NCI-H2107 (cell line): Measurements from ENCODE around the gene FGF5.
A peak's percentile ranks its signal among the peaks of the same experiment; 100 is the strongest.
"Not testable (repeated sequence)": the region's sequence is repeated elsewhere in the genome, so short reads cannot be mapped to it uniquely, and the experiment has no call there.

Source experiments
- DNase-seq: peaks from one replicate; lab custom pipeline; 2025; lab: John Stamatoyannopoulos, UW

FGF5 gene

GRCh38 chr4:80295826-80296225 lies 29.4 kb downstream of the FGF5 start:
- no peak for DNase-seq

- no peak for DNase-seq
Measured at GRCh38 chr4:80301884-80302283, 35.4 kb downstream of the FGF5 start.

DNA sequence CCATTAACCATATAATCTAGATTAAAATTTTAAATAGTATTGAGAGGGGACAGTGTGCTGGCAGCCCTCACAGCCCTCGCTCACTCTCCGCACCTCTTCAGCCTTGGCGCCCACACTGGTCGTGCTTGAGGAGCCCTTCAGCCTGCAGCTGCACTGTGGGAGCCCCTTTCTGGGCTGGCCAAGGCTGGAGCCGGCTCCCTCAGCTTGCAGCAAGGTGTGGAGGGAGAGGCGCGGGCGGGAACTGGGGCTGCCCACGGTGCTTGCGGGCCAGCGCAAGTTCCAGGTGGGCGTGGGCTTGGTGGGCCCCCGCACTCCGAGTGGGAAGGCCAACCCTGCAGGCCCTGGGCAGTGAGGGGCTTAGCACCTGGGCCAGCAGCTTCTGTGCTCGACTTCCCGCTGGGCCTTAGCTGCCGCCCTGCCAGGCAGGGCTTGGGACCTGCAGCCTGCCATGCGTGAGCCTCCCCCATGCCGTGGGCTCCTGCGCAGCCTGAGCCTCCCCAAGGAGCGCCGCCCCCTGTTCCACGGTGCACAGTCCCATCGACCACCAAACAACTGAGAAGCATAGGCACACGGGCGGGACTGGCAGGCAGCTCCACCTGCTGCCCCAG lies 36.3 kb downstream of the FGF5 start:
- DNase-seq, result no peak

GRCh38 chr4:80305466-80305865 lies 39.0 kb downstream of the FGF5 start:
- no peak for DNase-seq

DNA sequence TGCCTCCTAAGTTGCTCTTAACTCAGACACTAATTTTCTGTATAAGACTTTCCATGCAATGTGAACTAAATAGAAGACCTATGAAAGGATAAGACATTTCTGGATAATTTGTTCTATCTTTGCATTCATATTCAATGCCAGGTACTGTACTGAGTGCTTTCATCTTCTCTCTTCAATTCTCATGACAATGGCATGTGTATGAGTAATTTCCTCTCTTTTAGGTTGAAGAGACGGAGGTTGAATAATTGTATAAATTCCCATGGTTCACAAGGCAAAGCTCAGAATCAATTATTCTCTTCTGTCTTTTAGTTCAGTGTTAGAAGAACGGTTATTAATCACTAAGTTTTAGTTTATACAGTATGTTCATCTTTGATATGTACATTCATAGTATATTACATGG lies 39.8 kb downstream of the FGF5 start:
- DNase-seq, result no peak

DNA sequence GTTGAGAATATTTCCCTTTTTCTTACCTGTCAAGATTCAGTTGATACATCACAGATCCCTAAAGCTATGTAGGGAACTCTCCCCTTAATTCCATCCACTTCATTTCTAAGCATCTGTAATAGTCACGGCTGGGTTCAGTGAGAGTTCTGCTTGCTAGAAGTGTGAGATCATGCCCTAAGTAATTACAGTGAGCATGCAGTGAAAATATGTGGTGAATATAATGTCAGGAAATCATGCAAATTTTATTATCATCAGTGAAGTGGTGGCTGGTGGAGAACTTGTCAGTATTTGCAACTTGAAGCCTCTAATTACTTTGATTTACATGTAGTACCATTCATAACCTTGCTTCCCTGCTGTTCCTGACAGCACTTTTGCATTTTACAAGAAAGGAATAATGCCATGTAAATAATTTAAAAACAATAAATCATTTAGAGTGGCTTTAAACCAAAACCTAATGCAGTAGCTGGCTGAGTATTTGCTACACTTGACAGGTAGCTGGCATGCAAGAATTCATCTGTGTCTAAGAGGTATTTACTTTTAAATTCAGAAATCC lies 40.8 kb downstream of the FGF5 start:
- DNase-seq, result peak; percentile 5

GRCh38 chr4:80307774-80308465 lies 41.5 kb downstream of the FGF5 start:
- DNase-seq, result no peak

DNA sequence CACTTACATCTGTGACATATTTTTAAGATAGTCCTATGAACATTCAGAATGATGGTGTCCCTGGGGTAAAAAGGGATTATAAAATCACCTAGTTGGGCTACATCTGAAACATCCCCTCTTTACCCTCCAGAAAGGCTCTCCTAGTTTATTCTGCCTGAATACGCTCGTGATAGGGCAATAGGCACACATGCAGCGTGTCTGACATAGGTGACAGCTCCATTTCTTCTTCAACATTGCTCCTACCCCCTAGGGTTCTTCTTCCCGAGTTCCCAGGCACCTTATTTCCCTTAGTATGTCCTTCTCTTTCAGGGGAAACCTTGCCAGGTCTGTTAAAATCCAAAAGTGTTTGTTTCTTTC lies 42.0 kb downstream of the FGF5 start:
- no peak for DNase-seq

GRCh38 chr4:80309294-80310004 lies 43.0 kb downstream of the FGF5 start:
- no peak for DNase-seq

- no peak for DNase-seq
Measured at GRCh38 chr4:80311130-80311529, 44.7 kb downstream of the FGF5 start.

GRCh38 chr4:80312124-80312523 lies 45.7 kb downstream of the FGF5 start:
- DNase-seq, result no peak

DNA sequence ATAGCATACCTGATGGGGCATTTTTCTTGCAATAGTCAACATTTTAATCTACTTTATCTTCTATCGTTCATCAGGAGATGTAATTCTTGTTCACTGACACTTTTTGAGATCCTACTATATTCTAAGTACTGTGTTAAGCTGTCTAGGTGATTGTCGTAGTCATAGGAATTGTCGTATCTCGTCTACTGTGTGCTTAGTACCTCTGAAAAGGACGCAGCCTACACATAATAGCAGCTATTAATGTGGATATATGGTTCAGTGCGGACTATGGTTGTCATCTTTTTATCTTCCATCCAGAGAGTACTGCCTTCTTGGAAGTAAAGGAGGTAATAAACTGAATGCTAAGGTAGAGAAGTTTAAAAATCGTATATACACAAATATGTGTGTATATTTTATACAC lies 47.2 kb downstream of the FGF5 start:
- no peak for DNase-seq

GRCh38 chr4:80315848-80316247 lies 49.4 kb downstream of the FGF5 start:
- DNase-seq, result not testable (repeated sequence)

DNA sequence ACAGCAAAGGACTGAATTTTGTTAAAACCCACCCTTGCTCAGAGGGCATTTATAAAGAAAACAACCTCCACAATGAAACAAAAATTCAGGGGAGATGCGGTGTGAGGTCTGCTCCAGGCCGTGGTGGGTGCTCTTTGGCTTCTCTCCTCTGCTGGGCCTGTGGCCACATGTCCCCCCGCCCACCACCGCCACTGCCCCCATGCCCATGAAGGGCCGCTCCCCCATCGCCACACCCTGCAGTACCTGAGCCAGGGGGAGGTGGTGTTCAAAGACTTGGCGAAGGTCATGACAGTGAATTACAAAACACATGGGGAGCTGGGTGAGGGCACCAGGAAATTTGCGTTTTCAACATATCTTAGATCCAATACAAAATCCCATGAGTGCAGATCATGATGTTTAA lies 54.9 kb downstream of the FGF5 start:
- DNase-seq, result no peak

GRCh38 chr4:80321776-80322175 lies 55.3 kb downstream of the FGF5 start:
- DNase-seq, result no peak

- DNase-seq, result peak; percentile 3
Measured at GRCh38 chr4:80322716-80323115, 56.3 kb downstream of the FGF5 start.

DNA sequence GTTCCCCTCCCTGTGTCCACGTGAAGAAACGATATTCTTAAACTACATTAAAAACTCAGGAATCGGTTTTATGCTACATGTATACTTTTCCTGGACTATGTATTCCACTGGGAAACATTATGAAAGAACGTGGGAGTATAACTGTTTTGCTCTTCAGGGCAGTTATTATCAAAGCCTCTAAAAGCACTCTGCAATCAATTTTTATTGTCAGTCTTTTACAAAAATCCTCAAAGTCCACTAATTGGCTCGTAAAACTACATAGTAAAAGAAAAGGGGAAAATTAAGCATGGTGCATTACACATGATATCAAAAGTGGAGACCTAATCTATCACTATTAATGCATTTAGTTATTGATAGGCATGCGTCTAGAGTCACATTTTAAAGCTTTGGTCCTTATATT lies 57.7 kb downstream of the FGF5 start:
- DNase-seq, result no peak

GRCh38 chr4:80331693-80332092 lies 65.2 kb downstream of the FGF5 start:
- no peak for DNase-seq

- DNase-seq, result no peak
Measured at GRCh38 chr4:80333121-80333520, 66.7 kb downstream of the FGF5 start.

DNA sequence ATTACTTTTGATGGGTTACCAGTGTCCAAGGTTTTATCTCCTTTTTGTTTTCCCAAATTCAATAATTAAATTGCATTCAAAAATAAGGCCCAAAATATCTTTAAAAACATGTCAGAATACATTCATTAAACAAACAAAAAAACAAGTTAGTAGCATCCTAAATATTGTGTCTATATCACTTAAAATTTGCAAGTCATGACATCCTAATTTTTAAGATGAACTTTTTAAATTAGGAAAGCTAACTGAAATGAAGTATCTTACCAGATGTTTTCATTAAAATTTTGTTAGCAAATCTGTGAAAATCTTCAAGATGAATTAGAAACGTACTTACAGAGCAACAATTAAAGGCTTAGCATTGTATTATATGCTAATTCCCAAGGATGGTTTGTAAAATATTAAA lies 68.1 kb downstream of the FGF5 start:
- no peak for DNase-seq

DNA sequence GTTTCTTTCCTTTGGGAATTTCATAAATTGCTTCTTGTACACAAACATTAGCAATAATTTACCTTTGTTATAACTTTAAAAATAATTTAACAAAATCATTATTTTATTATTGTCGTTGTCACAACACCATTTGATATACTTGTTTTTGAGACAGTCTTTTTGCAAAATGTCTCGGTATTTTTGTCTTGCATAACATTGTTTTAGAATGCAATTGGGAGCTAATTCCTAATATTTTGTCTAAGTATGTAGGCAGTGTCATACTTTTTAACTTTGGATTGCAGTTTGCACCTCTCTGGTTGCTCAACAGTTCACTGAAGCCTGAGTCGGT lies 68.7 kb downstream of the FGF5 start:
- DNase-seq, result no peak

DNA sequence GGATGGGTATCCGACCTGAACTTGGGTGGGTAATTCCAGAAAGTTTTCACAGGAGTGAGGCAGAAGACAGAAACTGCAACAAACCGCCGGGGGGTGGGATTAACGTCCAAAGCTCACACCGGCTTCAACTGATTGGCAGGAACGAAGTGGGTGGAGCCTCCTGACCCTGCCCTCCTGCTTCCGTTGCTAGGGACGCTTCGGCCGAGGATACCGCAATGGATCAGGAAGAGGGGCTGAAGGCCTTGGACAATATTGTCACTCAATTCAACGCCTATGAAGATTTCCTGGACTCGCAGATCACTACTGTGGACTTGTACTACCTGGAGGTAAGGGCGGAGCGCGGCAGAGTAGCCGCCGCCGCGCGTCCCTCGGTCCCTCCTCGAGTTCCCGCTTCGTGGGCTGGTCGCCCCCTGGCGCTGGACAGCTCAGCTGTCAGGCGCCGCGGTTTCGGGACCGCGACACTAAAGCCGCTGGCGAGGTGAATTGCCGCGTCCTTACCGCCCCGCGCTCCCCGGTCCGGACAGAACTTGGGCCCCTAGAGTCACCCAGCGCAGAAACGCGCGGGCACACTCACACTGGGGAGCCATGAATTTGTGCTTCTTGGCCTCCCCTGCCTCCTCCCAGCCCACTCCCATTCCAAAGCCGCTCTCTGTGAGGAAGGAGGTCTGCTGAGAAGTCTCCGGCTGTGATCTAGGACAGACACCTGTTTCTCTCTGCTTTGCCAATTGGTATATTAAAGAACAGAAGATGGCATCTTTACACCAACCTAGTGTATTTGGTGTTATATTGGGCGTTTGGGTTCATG lies 69.3 kb downstream of the FGF5 start, which contains the start of gene CFAP299:
Gene CFAP299, plus strand, starts transcription at position 177 of the 805 bp plus-strand sequence.
- peak; percentile 49 for DNase-seq
